ENCODE measurements around the gene DYRK1A. TPM values are rescaled to one million over a fixed set of nuclear protein-coding genes. Genes with fewer than 3 reads are reported as not detected.
A peak's percentile ranks its signal among the peaks of the same experiment; 100 is the strongest.

The DYRK1A gene
- total and polyA plus RNA-seq, 2 of the 13 experiments (the other 11 are each of a cell fraction or from before 2014, with no cell fraction given), result 24.6 to 34.2 TPM

- TF ChIP-seq ZNF766 (CRISPR knock-in tag; IDR thresholded peaks at IDR 0.05; ENCODE audit: borderline replicate concordance), result no peak
- no peak for TF ChIP-seq ARID3A (IDR thresholded peaks at IDR 0.05; ENCODE audit: low read depth, low read length)
- TF ChIP-seq KDM3A (CRISPR knock-in tag; IDR thresholded peaks at IDR 0.05; ENCODE audit: low read depth), result no peak
- peak; percentile 97 for TF ChIP-seq HINFP (CRISPR knock-in tag; IDR thresholded peaks at IDR 0.05; ENCODE audit: low read depth)
- TF ChIP-seq HNRNPK (IDR thresholded peaks at IDR 0.05; ENCODE audit: low read depth, low read length, poor library complexity, severe bottlenecking), result no peak
- TF ChIP-seq MAFK (conservative IDR thresholded peaks at IDR 0.05 in 1 of 2, IDR thresholded peaks at IDR 0.05 in 1 of 2; ENCODE audit: low read length in 2 of 2), result no peak
- no peak for TF ChIP-seq SRSF4 (IDR thresholded peaks at IDR 0.05; ENCODE audit: low read depth, low read length, poor library complexity, severe bottlenecking)
- no peak for TF ChIP-seq MTF2 (CRISPR knock-in tag; IDR thresholded peaks at IDR 0.05; ENCODE audit: borderline replicate concordance)
- no peak for TF ChIP-seq TRIM24 (CRISPR knock-in tag; IDR thresholded peaks at IDR 0.05)
- no peak for TF ChIP-seq KDM6A (CRISPR knock-in tag; IDR thresholded peaks at IDR 0.05; ENCODE audit: low read depth)
- TF ChIP-seq MAFF (IDR thresholded peaks at IDR 0.05; ENCODE audit: low read depth, low read length), result no peak
- TF ChIP-seq SIX4 (CRISPR knock-in tag; IDR thresholded peaks at IDR 0.05), result no peak
- no peak for TF ChIP-seq RORA (CRISPR knock-in tag; IDR thresholded peaks at IDR 0.05)
- TF ChIP-seq MATR3 (CRISPR knock-in tag; IDR thresholded peaks at IDR 0.05), result no peak
- TF ChIP-seq ARHGAP35 (CRISPR knock-in tag; IDR thresholded peaks at IDR 0.05; ENCODE audit: borderline replicate concordance), result no peak
- no peak for TF ChIP-seq ZBTB8A (CRISPR knock-in tag; IDR thresholded peaks at IDR 0.05; ENCODE audit: borderline replicate concordance, low read depth)
- TF ChIP-seq ZNF572 (CRISPR knock-in tag; IDR thresholded peaks at IDR 0.05), result no peak
- no peak for TF ChIP-seq ZNF550 (CRISPR knock-in tag; IDR thresholded peaks at IDR 0.05; ENCODE audit: borderline replicate concordance)
- TF ChIP-seq TEAD3 (CRISPR knock-in tag; optimal IDR thresholded peaks at IDR 0.05; ENCODE audit: borderline replicate concordance), result peak; percentile 55
- TF ChIP-seq GABPA (IDR thresholded peaks at IDR 0.05; ENCODE audit: low read depth, low read length), result no peak
- TF ChIP-seq GABPA (CRISPR knock-in tag; IDR thresholded peaks at IDR 0.05; ENCODE audit: low read depth), result no peak
These were observed 774 bp upstream of the DYRK1A start (continued) for GRCh38 chr21:37365517-37366481.
